OCI-LY1 (cell line): ENCODE measurements around the gene HOXA10.

Experiments used
- H2AFZ ChIP-seq: fragments of 200-600 bp; sonication (generic), shearing (Covaris generic); 2 replicates; pipeline ENCODE4 v1.6.0; 2014; ENCODE audit warnings: antibody characterized with exemption, mild to moderate bottlenecking, low read length
- H3F3A ChIP-seq: fragments of 200-600 bp; sonication (generic), shearing (Covaris generic); 2 replicates; pipeline ENCODE4 v1.6.0; 2014; ENCODE audit warnings: mild to moderate bottlenecking, antibody characterized with exemption, low read length, moderate library complexity; ENCODE audit not compliant: insufficient read depth
- H3K27ac ChIP-seq: fragments of 200-600 bp; sonication (generic); 2 replicates; pipeline ENCODE4 v1.5.1; 2014; ENCODE audit warnings: low read length, mixed run types, mild to moderate bottlenecking, low read depth; ENCODE audit not compliant: poor library complexity, severe bottlenecking
- H3K27me3 ChIP-seq: fragments of 200-600 bp; sonication (generic); 2 replicates; pipeline ENCODE4 v1.6.0; 2014; ENCODE audit warnings: antibody characterized with exemption, mild to moderate bottlenecking, low read length, moderate library complexity; ENCODE audit not compliant: insufficient read depth
- H3K36me3 ChIP-seq: fragments of 200-600 bp; sonication (generic); 2 replicates; pipeline ENCODE4 v1.6.1; 2014; ENCODE audit warnings: mild to moderate bottlenecking, antibody characterized with exemption, low read length, moderate library complexity, mixed read lengths; ENCODE audit not compliant: insufficient read depth
- H3K4me1 ChIP-seq: fragments of 200-600 bp; sonication (generic); 2 replicates; pipeline ENCODE4 v1.5.1; 2014; ENCODE audit warnings: mild to moderate bottlenecking, low read length, moderate library complexity; ENCODE audit not compliant: insufficient read depth, severe bottlenecking
- H3K4me2 ChIP-seq: fragments of 200-600 bp; sonication (generic), shearing (Covaris generic); 2 replicates; pipeline ENCODE4 v1.6.1; 2014; ENCODE audit warnings: low read length
- H3K4me3 ChIP-seq: fragments of 200-600 bp; sonication (generic); 2 replicates; pipeline ENCODE4 v1.5.1; 2014; ENCODE audit warnings: low read length, low read depth, mild to moderate bottlenecking, mixed read lengths; ENCODE audit not compliant: poor library complexity, severe bottlenecking
- H3K79me2 ChIP-seq: fragments of 200-600 bp; shearing (Covaris generic); 2 replicates; pipeline ENCODE4 v1.6.1; 2016; ENCODE audit warnings: mixed run types, low read length, mixed read lengths; ENCODE audit not compliant: insufficient read depth
- H3K9ac ChIP-seq: fragments of 200-600 bp; sonication (generic), shearing (Covaris generic); 2 replicates; pipeline ENCODE4 v1.6.1; 2014; ENCODE audit warnings: mild to moderate bottlenecking, low read length, mixed read lengths
- H3K9me2 ChIP-seq: fragments of 200-600 bp; sonication (generic), shearing (Covaris generic); 2 replicates; pipeline ENCODE4 v1.6.1; 2014; ENCODE audit warnings: low read depth, mild to moderate bottlenecking, low read length, mixed read lengths
- H3K9me3 ChIP-seq: fragments of 200-600 bp; shearing (Covaris generic); 2 replicates; pipeline ENCODE4 v1.6.1; 2014; ENCODE audit warnings: low read length, mixed read lengths
- H4K20me1 ChIP-seq: fragments of 200-600 bp; sonication (generic), shearing (Covaris generic); 2 replicates; pipeline ENCODE4 v1.6.0; 2016; ENCODE audit warnings: mild to moderate bottlenecking, low read length; ENCODE audit not compliant: insufficient read depth
- EZH2 ChIP-seq: fragments of 200-600 bp; sonication (generic), shearing (Covaris generic); IDR thresholded peaks from 2 replicates; pipeline ENCODE4 v1.8.0; 2017; ENCODE audit warnings: borderline replicate concordance, mixed run types, mild to moderate bottlenecking, antibody characterized with exemption, low read length, moderate library complexity, mixed read lengths
- TF ChIP-seq, protein P1 (sequence below): fragments of 200-600 bp; sonication (generic), shearing (Covaris generic); IDR thresholded peaks from 2 replicates; pipeline ENCODE4 v1.5.1; 2017; ENCODE audit warnings: mild to moderate bottlenecking, antibody characterized with exemption, low read length, moderate library complexity, mixed read lengths

HOXA10 gene

DNA sequence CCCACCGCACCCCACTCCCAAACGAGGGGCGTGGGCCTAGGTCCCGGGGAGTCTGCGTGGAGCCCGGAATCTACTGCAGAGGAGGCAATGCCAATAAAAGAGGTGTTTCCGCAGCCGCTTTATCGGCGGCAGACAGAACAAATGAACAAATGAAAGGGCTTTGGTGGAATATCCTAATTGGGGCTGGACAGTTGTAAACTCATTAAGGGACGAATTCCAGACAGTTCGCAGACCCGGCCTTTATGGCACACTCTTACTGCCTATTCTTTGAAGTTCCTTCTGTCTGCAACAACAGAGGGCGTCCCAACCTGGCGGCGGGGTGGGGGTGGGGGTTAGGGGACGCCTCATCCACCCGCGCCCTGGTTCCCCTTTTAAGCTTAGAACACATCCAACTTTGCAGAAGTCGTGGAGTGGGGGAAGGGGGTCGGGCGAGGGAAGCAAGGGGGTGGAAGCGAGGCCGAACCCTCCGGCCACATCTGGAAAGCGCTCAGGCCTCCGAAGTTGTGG, 12.9 kb downstream of the HOXA10 start:
- H3K4me3 ChIP-seq, result peak overlapping the region; percentile 70
- peak overlapping the region; percentile 88 for H3K4me2 ChIP-seq
- H3K9me2 ChIP-seq, result no peaks in the 10 kb centered on the region
- 0 out of 2 replicates have a peak, but pooled peaks cover 8% of the 10 kb centered on the region for H3F3A ChIP-seq
- H2AFZ ChIP-seq, result no peak overlapping the region
- H3K27me3 ChIP-seq, result no peaks in the 10 kb centered on the region; the same call in 1 of the 2 replicates
- H3K9ac ChIP-seq, result peak overlapping the region; percentile 75; the same call in 1 of the 2 replicates
- H3K4me1 ChIP-seq, result peaks cover 13% of the 10 kb centered on the region
- no peak overlapping the region for H3K27ac ChIP-seq
- H4K20me1 ChIP-seq, result no peaks in the 10 kb centered on the region
- no peaks in the 10 kb centered on the region for H3K79me2 ChIP-seq
- no peaks in the 10 kb centered on the region for H3K36me3 ChIP-seq
- H3K9me3 ChIP-seq, result no peaks in the 10 kb centered on the region
- no peak for TF ChIP-seq EZH2
- TF ChIP-seq, protein P1, sequence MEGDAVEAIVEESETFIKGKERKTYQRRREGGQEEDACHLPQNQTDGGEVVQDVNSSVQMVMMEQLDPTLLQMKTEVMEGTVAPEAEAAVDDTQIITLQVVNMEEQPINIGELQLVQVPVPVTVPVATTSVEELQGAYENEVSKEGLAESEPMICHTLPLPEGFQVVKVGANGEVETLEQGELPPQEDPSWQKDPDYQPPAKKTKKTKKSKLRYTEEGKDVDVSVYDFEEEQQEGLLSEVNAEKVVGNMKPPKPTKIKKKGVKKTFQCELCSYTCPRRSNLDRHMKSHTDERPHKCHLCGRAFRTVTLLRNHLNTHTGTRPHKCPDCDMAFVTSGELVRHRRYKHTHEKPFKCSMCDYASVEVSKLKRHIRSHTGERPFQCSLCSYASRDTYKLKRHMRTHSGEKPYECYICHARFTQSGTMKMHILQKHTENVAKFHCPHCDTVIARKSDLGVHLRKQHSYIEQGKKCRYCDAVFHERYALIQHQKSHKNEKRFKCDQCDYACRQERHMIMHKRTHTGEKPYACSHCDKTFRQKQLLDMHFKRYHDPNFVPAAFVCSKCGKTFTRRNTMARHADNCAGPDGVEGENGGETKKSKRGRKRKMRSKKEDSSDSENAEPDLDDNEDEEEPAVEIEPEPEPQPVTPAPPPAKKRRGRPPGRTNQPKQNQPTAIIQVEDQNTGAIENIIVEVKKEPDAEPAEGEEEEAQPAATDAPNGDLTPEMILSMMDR, result peak; percentile 13; the same call in 1 of the 2 replicates

DNA sequence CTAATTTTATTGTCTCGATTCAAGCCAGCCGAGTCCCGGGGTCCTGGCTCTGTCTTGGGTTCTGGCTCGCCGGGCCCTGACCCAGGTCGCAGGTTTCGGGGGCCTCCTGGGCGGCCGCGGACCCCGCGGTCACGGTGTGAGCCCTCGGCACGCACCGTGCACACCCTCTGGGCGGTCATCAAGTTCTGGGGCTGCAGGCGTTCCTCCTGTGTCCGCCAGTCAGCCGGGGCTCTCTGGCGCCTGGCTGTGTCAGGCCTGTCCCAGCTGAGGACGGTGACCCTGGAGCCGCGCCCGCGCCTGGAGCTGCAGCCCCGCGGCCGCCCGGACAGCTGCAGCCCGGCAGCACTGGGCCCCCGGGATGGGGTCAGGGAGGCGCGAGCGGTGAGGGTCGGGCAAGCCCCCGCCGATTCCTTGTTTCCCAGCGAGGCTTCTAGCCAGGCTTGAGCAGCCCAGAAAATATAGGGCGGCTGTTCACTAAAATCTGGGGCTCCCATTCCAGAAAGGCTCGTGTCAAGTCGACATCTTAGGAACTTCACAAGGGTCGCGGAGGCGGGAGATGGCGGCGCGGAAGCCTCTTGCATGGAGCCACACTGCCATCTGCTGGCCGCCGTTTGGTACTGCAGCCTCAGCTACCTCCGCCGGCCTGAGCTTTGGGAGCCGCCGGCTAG, 13.4 kb downstream of the HOXA10 start:
- Histone ChIP-seq H3K27ac (no peak overlapping the region), H3K9ac (peak overlapping the region; percentile 75), H2AFZ (peak overlapping the region; percentile 68), H3K79me2 (no peaks in the 10 kb centered on the region), H3K9me2 (no peaks in the 10 kb centered on the region), H3F3A (0 out of 2 replicates have a peak, but pooled peaks cover 8% of the 10 kb centered on the region), H3K27me3 (no peaks in the 10 kb centered on the region; the same call in 1 of the 2 replicates), H3K36me3 (no peaks in the 10 kb centered on the region), H3K9me3 (no peaks in the 10 kb centered on the region), H3K4me1 (peaks cover 13% of the 10 kb centered on the region), H4K20me1 (no peaks in the 10 kb centered on the region), H3K4me2 (peak overlapping the region; percentile 88), H3K4me3 (peak overlapping the region; percentile 70)
- TF ChIP-seq EZH2, result no peak
- TF ChIP-seq, protein P1, result peak; percentile 99

GRCh38 chr7:27160145-27160545, 14.0 kb downstream of the HOXA10 start:
- H3K9me2 ChIP-seq, result no peaks in the 10 kb centered on the region
- no peak overlapping the region for H3K27ac ChIP-seq
- no peaks in the 10 kb centered on the region for H3K9me3 ChIP-seq
- no peaks in the 10 kb centered on the region for H3K79me2 ChIP-seq
- H2AFZ ChIP-seq, result peak overlapping the region; percentile 68
- H3K4me2 ChIP-seq, result peak overlapping the region; percentile 88
- H3K36me3 ChIP-seq, result no peaks in the 10 kb centered on the region
- H3K27me3 ChIP-seq, result no peaks in the 10 kb centered on the region; the same call in 1 of the 2 replicates
- no peak for TF ChIP-seq EZH2
- TF ChIP-seq, protein P1, result no peak
- peak overlapping the region; percentile 70 for H3K4me3 ChIP-seq
- 0 out of 2 replicates have a peak, but pooled peaks cover 8% of the 10 kb centered on the region for H3F3A ChIP-seq
- peaks cover 13% of the 10 kb centered on the region for H3K4me1 ChIP-seq
- peak overlapping the region; percentile 75 for H3K9ac ChIP-seq
- H4K20me1 ChIP-seq, result no peaks in the 10 kb centered on the region
